Measurements from ENCODE around the gene PAOX. TPM values are rescaled to one million over a fixed set of nuclear protein-coding genes. Genes with fewer than 3 reads are reported as not detected.

The PAOX gene
- total and polyA plus RNA-seq, 2 donors (not counting 1 experiment from before 2014, with no cell fraction given), result 21.1 to 24.9 TPM

DNA sequence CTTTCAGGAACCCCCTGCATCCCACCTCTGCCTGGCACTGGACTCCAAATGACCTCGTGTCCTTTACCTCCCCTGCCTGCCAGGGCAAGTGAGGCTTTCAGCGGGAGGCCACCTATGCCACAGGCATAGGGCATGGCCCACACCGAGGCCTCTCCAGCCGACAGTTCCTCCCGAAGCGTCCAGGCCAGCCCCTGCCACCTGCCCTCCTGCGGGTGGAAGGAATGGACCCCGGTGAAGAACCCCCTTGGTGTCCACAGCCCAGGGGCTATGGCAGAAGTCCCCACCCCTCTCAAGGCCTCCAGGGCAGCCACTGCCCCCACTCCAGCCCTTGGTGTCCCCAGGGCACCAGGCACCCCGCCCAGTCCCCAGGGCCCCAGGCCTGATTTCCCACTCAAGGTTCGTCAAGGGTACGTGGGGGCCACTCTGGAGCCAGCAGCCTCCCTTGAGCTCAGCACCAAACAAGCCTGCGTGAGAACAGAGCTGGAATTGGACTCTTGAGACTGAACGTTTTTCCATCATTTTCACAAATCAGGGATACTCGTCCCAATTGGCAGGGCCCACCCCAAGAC, 24.3 kb upstream of the PAOX start:
- Histone ChIP-seq H3K9ac (ENCODE audit: low read length) (no peak overlapping the region), H2AFZ (ENCODE audit: insufficient read depth, low read depth, low read length, poor library complexity, severe bottlenecking) (no peak overlapping the region), H3K9me3 (ENCODE audit: control extremely low read depth in 1 of 3, control insufficient read depth in 2 of 3, insufficient read depth in 1 of 3, low read length in 2 of 3) (peaks cover 0 to 19% (median 0%) of the 10 kb centered on the region in 3 donors), H3K27me3 (replicated peaks in 1 of 4; ENCODE audit: control extremely low read depth in 1 of 4, control insufficient read depth in 3 of 4, insufficient read depth in 4 of 4, low read length in 3 of 4) (peaks cover 0 to 5% (median 0%) of the 10 kb centered on the region in 4 experiments), H3K36me3 (replicated peaks in 1 of 2; ENCODE audit: control extremely low read depth in 1 of 2, control insufficient read depth in 1 of 2, extremely low read depth in 1 of 2, insufficient read depth in 2 of 2, low read length in 1 of 2) (peaks cover 0 to 3% of the 10 kb centered on the region in 2 experiments), H3K4me2 (replicated peaks; ENCODE audit: low read depth, low read length, poor library complexity, severe bottlenecking) (no peak overlapping the region), H3K79me2 (ENCODE audit: control insufficient read depth, insufficient read depth, low read length) (peaks cover 24% of the 10 kb centered on the region), H3K27ac (ENCODE audit: low read length in 2 of 2) (no peak overlapping the region), H4K20me1 (ENCODE audit: control insufficient read depth, insufficient read depth, low read length, poor library complexity, severe bottlenecking) (peaks cover 21% of the 10 kb centered on the region), H3K4me3 (ENCODE audit: control extremely low read depth in 1 of 5, extremely low read depth in 1 of 5, insufficient read depth in 1 of 5, low read depth in 2 of 5, low read length in 4 of 5) (no peak overlapping the region), H3K4me1 (ENCODE audit: control insufficient read depth in 2 of 2, insufficient read depth in 2 of 2, low read length in 2 of 2) (peaks cover 8 to 18% of the 10 kb centered on the region in 2 donors)
- TF ChIP-seq EZH2 (IDR thresholded peaks at IDR 0.05; ENCODE audit: borderline replicate concordance, insufficient read depth, low read depth, low read length, poor library complexity, severe bottlenecking), result no peak
- TF ChIP-seq, protein P1, sequence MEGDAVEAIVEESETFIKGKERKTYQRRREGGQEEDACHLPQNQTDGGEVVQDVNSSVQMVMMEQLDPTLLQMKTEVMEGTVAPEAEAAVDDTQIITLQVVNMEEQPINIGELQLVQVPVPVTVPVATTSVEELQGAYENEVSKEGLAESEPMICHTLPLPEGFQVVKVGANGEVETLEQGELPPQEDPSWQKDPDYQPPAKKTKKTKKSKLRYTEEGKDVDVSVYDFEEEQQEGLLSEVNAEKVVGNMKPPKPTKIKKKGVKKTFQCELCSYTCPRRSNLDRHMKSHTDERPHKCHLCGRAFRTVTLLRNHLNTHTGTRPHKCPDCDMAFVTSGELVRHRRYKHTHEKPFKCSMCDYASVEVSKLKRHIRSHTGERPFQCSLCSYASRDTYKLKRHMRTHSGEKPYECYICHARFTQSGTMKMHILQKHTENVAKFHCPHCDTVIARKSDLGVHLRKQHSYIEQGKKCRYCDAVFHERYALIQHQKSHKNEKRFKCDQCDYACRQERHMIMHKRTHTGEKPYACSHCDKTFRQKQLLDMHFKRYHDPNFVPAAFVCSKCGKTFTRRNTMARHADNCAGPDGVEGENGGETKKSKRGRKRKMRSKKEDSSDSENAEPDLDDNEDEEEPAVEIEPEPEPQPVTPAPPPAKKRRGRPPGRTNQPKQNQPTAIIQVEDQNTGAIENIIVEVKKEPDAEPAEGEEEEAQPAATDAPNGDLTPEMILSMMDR (IDR thresholded peaks at IDR 0.05), result no peak
- Mint-ChIP-seq H3K4me3 (no peak overlapping the region), H3K9me3 (ENCODE audit: insufficient read depth) (no peaks in the 10 kb centered on the region), H3K4me1 (peaks cover 8% of the 10 kb centered on the region), H3K27me3 (no peaks in the 10 kb centered on the region), H3K27ac (no peak overlapping the region)
- ChIA-PET CTCF (no interaction called here), POLR2A (no interaction called here)
- intact Hi-C loops (cut with micrococcal nuclease), result loop anchor here (5.0 kb wide), 1 partner anchor 47 kb away; the partner anchor contains the start of genes TUBGCP2 and ZNF511
- DNase-seq (no peak), ATAC-seq (ENCODE audit: low read depth) (no peak)
- 95% methylated on average over 13 of the region's 14 CpGs for WGBS (ENCODE audit: insufficient coverage)

DNA sequence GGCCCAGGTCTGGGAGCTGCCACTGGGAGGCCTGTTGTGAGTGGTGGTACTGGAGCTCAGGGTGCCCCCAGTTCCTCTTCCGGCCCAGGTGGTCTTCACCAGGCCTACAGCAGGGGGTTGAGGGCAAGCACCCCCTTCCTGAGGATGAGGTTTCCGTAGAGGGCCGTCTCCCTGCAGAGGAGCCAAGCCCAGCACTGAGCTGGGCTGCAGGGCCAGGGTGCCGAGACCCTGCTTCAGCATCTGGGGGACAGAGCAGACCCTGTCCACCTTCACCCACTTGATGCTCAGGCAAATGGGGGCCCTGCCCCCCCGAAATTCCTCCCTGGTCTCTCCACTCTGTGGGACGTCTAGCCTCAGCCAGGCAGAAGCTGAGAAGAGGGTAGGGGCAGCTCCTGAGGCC, 23.8 kb upstream of the PAOX start:
- no peak for ATAC-seq (ENCODE audit: low read depth)
- POLR2A ChIA-PET, result no interaction called here
- H2AFZ ChIP-seq (ENCODE audit: insufficient read depth, low read depth, low read length, poor library complexity, severe bottlenecking), result no peak overlapping the region
- peaks cover 0 to 3% of the 10 kb centered on the region in 2 experiments for H3K36me3 ChIP-seq (replicated peaks in 1 of 2; ENCODE audit: control extremely low read depth in 1 of 2, control insufficient read depth in 1 of 2, extremely low read depth in 1 of 2, insufficient read depth in 2 of 2, low read length in 1 of 2)
- H3K4me1 ChIP-seq (ENCODE audit: control insufficient read depth in 2 of 2, insufficient read depth in 2 of 2, low read length in 2 of 2), result peaks cover 8 to 18% of the 10 kb centered on the region in 2 donors
- no peaks in the 10 kb centered on the region for H3K9me3 Mint-ChIP-seq (ENCODE audit: insufficient read depth)
- peaks cover 21% of the 10 kb centered on the region for H4K20me1 ChIP-seq (ENCODE audit: control insufficient read depth, insufficient read depth, low read length, poor library complexity, severe bottlenecking)
- no peak for TF ChIP-seq EZH2 (IDR thresholded peaks at IDR 0.05; ENCODE audit: borderline replicate concordance, insufficient read depth, low read depth, low read length, poor library complexity, severe bottlenecking)
- TF ChIP-seq, protein P1 (IDR thresholded peaks at IDR 0.05), result no peak
- no peak overlapping the region for H3K4me3 Mint-ChIP-seq
- no peaks in the 10 kb centered on the region for H3K27me3 Mint-ChIP-seq
- intact Hi-C loops (cut with micrococcal nuclease), result loop anchor here (5.0 kb wide), 1 partner anchor 48 kb away; the partner anchor contains the start of genes TUBGCP2 and ZNF511
- H3K4me3 ChIP-seq (ENCODE audit: control extremely low read depth in 1 of 5, extremely low read depth in 1 of 5, insufficient read depth in 1 of 5, low read depth in 2 of 5, low read length in 4 of 5), result no peak overlapping the region
- H3K9ac ChIP-seq (ENCODE audit: low read length), result no peak overlapping the region
- peaks cover 0 to 16% (median 0%) of the 10 kb centered on the region in 3 donors for H3K9me3 ChIP-seq (ENCODE audit: control extremely low read depth in 1 of 3, control insufficient read depth in 2 of 3, insufficient read depth in 1 of 3, low read length in 2 of 3)
- H3K4me1 Mint-ChIP-seq, result peaks cover 12% of the 10 kb centered on the region
- WGBS (ENCODE audit: insufficient coverage), result 83% methylated on average over 4 of the region's 6 CpGs
- CTCF ChIA-PET, result interaction anchor here (1.8 to 3.6 kb wide), 2 partner anchors 23 to 26 kb away, joined by 4 to 18 read pairs; partner anchors contain the start of gene PAOX
- no peak overlapping the region for H3K27ac ChIP-seq (ENCODE audit: low read length in 2 of 2)
- peaks cover 24% of the 10 kb centered on the region for H3K79me2 ChIP-seq (ENCODE audit: control insufficient read depth, insufficient read depth, low read length)
- H3K27me3 ChIP-seq (replicated peaks in 1 of 4; ENCODE audit: control extremely low read depth in 1 of 4, control insufficient read depth in 3 of 4, insufficient read depth in 4 of 4, low read length in 3 of 4), result peaks cover 0 to 5% (median 0%) of the 10 kb centered on the region in 4 experiments
- H3K4me2 ChIP-seq (replicated peaks; ENCODE audit: low read depth, low read length, poor library complexity, severe bottlenecking), result no peak overlapping the region
- DNase-seq, result no peak
- H3K27ac Mint-ChIP-seq, result no peak overlapping the region
